ENCODE data around the gene SERINC5. TPM values are rescaled to one million over a fixed set of nuclear protein-coding genes. Genes with fewer than 3 reads are reported as not detected.

Gene SERINC5
- total and polyA plus RNA-seq, 12 donors, result 14.4 to 258 (median 88.0) TPM

DNA sequence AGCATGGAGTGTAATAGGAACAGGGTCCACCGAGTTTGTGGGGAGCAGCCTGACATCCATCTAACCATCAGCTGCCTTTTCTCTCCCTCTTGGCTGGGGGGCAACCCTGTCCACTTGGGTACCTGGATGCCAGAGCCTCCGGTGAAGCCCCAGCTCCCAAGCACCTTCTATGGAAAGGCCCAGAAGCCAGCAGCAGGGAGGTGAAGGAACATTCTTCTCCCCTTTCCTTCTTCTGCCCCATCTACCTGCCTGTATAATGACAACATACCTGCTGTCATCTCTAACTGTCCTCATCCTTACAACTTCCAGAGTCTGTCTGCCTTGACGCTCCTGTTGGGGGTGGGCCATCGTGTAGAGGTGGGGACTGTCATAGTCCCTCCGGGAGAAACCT is 187.6 kb downstream of the SERINC5 start:
- no peak overlapping the region for H3K27ac ChIP-seq

DNA sequence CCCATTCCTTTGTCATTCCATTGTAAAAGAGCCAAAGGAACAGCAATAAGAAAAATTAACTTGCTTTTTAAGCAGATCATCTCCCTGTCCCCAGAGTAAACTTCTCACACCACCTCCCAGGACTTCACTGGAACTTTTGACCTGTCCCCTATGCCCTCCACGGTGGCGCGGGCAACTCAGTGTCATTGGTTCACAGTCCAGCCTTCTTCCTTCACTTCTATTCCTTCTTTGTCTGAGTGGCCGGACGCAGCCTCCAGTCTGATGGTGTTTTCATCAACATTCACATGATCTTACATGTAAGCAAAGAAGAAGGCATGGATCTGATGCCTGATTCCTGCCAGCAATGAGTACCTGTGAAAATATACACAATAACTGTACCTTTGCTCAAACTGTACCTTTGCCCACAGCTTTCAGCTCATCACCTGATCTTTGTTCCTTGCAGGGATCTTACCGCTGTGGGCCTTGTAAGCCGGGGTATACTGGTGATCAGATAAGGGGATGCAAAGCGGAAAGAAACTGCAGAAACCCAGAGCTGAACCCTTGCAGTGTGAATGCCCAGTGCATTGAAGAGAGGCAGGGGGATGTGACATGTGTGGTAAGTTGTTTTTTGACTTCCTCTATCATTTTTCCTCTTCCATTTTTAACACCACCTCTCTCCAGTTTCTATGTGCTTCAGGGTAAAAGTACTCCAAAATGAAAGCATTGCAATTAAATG is 188.2 kb downstream of the SERINC5 start:
- no peaks in the 10 kb centered on the region for H3K4me1 ChIP-seq (replicated peaks in 1 of 2)
- H3K27me3 ChIP-seq, result no peaks in the 10 kb centered on the region
- no peak for DNase-seq
- H3K9me3 ChIP-seq (replicated peaks in 1 of 3), result no peaks in the 10 kb centered on the region
- intact Hi-C loops (cut with DNase I), result no loop called here
- WGBS, 4 donors, result 84 to 94% (median 90%) methylated on average over 8 of the region's 8 CpGs
- H3K4me3 ChIP-seq, result no peak overlapping the region
- TF ChIP-seq, protein P1, sequence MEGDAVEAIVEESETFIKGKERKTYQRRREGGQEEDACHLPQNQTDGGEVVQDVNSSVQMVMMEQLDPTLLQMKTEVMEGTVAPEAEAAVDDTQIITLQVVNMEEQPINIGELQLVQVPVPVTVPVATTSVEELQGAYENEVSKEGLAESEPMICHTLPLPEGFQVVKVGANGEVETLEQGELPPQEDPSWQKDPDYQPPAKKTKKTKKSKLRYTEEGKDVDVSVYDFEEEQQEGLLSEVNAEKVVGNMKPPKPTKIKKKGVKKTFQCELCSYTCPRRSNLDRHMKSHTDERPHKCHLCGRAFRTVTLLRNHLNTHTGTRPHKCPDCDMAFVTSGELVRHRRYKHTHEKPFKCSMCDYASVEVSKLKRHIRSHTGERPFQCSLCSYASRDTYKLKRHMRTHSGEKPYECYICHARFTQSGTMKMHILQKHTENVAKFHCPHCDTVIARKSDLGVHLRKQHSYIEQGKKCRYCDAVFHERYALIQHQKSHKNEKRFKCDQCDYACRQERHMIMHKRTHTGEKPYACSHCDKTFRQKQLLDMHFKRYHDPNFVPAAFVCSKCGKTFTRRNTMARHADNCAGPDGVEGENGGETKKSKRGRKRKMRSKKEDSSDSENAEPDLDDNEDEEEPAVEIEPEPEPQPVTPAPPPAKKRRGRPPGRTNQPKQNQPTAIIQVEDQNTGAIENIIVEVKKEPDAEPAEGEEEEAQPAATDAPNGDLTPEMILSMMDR (IDR thresholded peaks at IDR 0.05), result no peak
- no peak for TF ChIP-seq POLR2A (IDR thresholded peaks at IDR 0.05)
- no peaks in the 10 kb centered on the region for H3K36me3 ChIP-seq (replicated peaks in 1 of 2)
- no peak overlapping the region for H3K27ac ChIP-seq

More for the DNA sequence above, 187.6 kb downstream of the SERINC5 start:
- Histone ChIP-seq H3K4me3 (no peak overlapping the region), H3K4me1 (replicated peaks in 1 of 2) (no peaks in the 10 kb centered on the region), H3K36me3 (replicated peaks in 1 of 2) (no peaks in the 10 kb centered on the region), H3K27me3 (no peaks in the 10 kb centered on the region), H3K9me3 (replicated peaks in 1 of 3) (no peaks in the 10 kb centered on the region)
- intact Hi-C loops (cut with DNase I), result no loop called here
- WGBS, 4 donors, result 92 to 100% (median 94%) methylated on average over 5 of the region's 5 CpGs
- DNase-seq, result no peak
- no peak for TF ChIP-seq POLR2A (IDR thresholded peaks at IDR 0.05)
- TF ChIP-seq, protein P1 (IDR thresholded peaks at IDR 0.05), result no peak

DNA sequence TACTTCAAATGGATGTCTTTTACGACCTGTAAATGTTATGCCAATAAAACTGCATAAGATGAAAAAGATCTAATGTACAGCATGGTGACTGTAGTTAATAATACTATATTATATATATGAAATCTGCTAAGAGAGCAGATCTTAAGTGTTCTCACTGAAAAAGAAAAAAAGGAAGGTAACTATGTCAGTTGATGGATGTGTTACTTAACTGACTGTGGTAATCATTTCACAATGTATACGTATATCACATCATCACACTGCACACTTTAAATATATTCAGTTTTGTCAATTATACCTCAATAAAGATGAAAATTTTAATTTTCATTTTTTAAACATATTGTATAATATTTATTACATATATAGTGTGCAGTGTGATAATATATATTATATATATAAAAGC is 188.8 kb downstream of the SERINC5 start:
- 75 to 83% (median 80%) methylated on average over 2 of the region's 2 CpGs for WGBS, 4 donors
- TF ChIP-seq, protein P1 (IDR thresholded peaks at IDR 0.05), result no peak
- no peak for TF ChIP-seq POLR2A (IDR thresholded peaks at IDR 0.05)
- no peak for DNase-seq
- Histone ChIP-seq H3K4me1 (replicated peaks in 1 of 2) (no peaks in the 10 kb centered on the region), H3K27ac (no peak overlapping the region), H3K27me3 (no peaks in the 10 kb centered on the region), H3K36me3 (replicated peaks in 1 of 2) (no peaks in the 10 kb centered on the region), H3K4me3 (no peak overlapping the region), H3K9me3 (replicated peaks in 1 of 3) (no peaks in the 10 kb centered on the region)
- intact Hi-C loops (cut with DNase I), result no loop called here

DNA sequence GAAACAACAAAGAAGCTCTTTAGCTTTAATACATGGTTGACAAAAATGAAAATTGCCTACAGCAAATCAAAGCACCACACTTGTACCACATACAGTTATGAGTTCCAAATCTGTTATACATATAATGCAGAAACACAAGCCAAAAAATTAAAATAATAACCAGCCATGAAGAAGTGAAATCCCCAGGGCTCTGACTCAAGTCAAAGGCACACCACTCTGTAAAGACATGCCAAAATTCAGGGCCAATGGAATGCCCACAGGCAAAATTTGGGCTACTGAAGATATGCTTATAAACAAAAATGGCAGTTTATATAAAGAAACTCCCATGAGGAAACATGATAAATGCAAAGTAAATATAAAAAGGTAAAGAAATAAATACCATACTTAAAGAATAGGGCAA is 191.7 kb downstream of the SERINC5 start:
- Histone ChIP-seq H3K27me3 (no peaks in the 10 kb centered on the region), H3K9me3 (replicated peaks in 1 of 3) (no peaks in the 10 kb centered on the region), H3K4me1 (replicated peaks in 1 of 2) (no peaks in the 10 kb centered on the region), H3K36me3 (replicated peaks in 1 of 2) (no peaks in the 10 kb centered on the region), H3K27ac (no peak overlapping the region), H3K4me3 (no peak overlapping the region)
- intact Hi-C loops (cut with DNase I), result no loop called here
- TF ChIP-seq POLR2A (IDR thresholded peaks at IDR 0.05), result no peak
- TF ChIP-seq, protein P1 (IDR thresholded peaks at IDR 0.05), result no peak
- no peak for DNase-seq

Other genes with a start within 250 kb of the SERINC5 start
- 1 to 10 TPM in 6 of 9 donors, under 1 TPM in 3; 0.36 to 8.1 (median 1.8) TPM for gene THBS4, start 220.7 kb downstream of the SERINC5 start, total RNA-seq
- gene THBS4, start 220.7 kb downstream of the SERINC5 start, polyA plus RNA-seq, result 1 to 10 TPM; 1.1 to 9.3 (median 4.3) TPM
- not detected for gene SPZ1, start 64.0 kb upstream of the SERINC5 start, total RNA-seq
- gene SPZ1, start 64.0 kb upstream of the SERINC5 start, polyA plus RNA-seq, result not detected
- 10 to 100 TPM; 14.3 to 56.3 (median 36.7) TPM for gene ZFYVE16, start 152.0 kb upstream of the SERINC5 start, total RNA-seq
- 10 to 100 TPM; 17.3 to 39.1 (median 24.2) TPM for gene ZFYVE16, start 152.0 kb upstream of the SERINC5 start, polyA plus RNA-seq
- gene FAM151B, start 232.1 kb upstream of the SERINC5 start, total RNA-seq, result 1 to 10 TPM; 1.3 to 5.7 (median 3.6) TPM
- 1 to 10 TPM; 1.1 to 3.3 (median 3.2) TPM for gene FAM151B, start 232.1 kb upstream of the SERINC5 start, polyA plus RNA-seq

Data from adrenal gland (tissue), 12 donors.